ENCODE data around the gene NELL1.

DNA sequence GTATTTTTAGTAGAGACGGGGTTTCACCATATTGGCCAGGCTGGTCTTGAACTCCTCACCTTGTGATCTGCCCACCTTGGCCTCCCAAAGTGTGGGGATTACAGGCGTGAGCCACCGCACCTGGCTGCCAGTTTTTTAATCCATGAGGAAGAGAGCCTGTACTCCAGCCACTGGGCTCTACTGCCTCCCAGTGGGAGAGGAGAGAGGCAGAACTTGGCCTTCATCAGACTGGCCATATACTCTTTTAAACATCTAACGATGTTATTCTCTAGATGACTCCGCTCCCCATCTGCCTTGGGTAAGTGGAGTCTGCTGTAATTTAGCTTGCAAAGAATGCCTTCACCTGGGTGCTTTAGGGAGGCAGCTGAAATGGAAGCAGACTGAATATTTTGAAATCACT, 35.3 kb upstream of the NELL1 start:
- no peak for TF ChIP-seq CTCF (IDR thresholded peaks at IDR 0.05)
- no peak for TF ChIP-seq POLR2AphosphoS5 (IDR thresholded peaks at IDR 0.05)

Measured in prostate gland (tissue), 2 donors.